H1 (cell line): ENCODE data around the gene CRACDL. TPM values are rescaled to one million over a fixed set of nuclear protein-coding genes. Genes with fewer than 3 reads are reported as not detected.
"Not testable (repeated sequence)": the region's sequence is repeated elsewhere in the genome, so short reads cannot be mapped to it uniquely, and the experiment has no call there.

Source experiments
- CTCF ChIA-PET: fragments of 300-600 bp; sonication (Branson Sonifier 250); formaldehyde crosslinking; loops from one replicate; lab custom pipeline; 2021; ENCODE audit not compliant: partially characterized antibody; lab: Charles Lee
- POLR2A ChIA-PET: fragments of 300-600 bp; sonication (Branson Sonifier 250); formaldehyde crosslinking; loops from one replicate; lab custom pipeline; 2021; ENCODE audit warnings: inconsistent platforms; ENCODE audit not compliant: partially characterized antibody; lab: Charles Lee
- DNase-seq, 2 experiments: peaks; one replicate each; pipeline versions ENCODE4 v3.0.0 to v3.0.0-alpha.2; 2010 to 2022; ENCODE audit warnings: low spot score in 2 of 2, low read depth in 1 of 2, mixed read lengths in 1 of 2
- FAIRE-seq: peaks from 2 replicates; lab custom pipeline; 2011; peaks lifted over from hg19 to GRCh38; lab: Jason Lieb, UNC
- H2AFZ ChIP-seq: 2 replicates; pipeline ENCODE4 v1.8.1; 2012; ENCODE audit warnings: low read length, inconsistent platforms
- H2AK5ac ChIP-seq: 2 replicates; pipeline ENCODE4 v1.6.1; 2013; ENCODE audit warnings: low read depth, low read length
- H2BK120ac ChIP-seq: replicated peaks from 2 replicates; pipeline ENCODE3; 2013; ENCODE audit warnings: low read depth, low read length, inconsistent platforms
- H2BK12ac ChIP-seq: 2 replicates; pipeline ENCODE4 v1.6.1; 2013; ENCODE audit warnings: low read depth, low read length
- H2BK15ac ChIP-seq: 2 replicates; pipeline ENCODE4 v1.6.1; 2013; ENCODE audit warnings: low read length
- H2BK20ac ChIP-seq: 2 replicates; pipeline ENCODE4 v1.6.1; 2013; ENCODE audit warnings: low read length
- H2BK5ac ChIP-seq: 2 replicates; pipeline ENCODE4 v1.6.1; 2013; ENCODE audit warnings: low read depth, low read length
- H3K14ac ChIP-seq: 2 replicates; pipeline ENCODE4 v1.6.1; 2013; ENCODE audit warnings: inconsistent platforms; ENCODE audit not compliant: insufficient read length
- H3K18ac ChIP-seq: 2 replicates; pipeline ENCODE4 v1.6.1; 2013; ENCODE audit warnings: low read length; ENCODE audit errors: extremely low read depth
- H3K23ac ChIP-seq: 2 replicates; pipeline ENCODE4 v1.6.1; 2013; ENCODE audit warnings: inconsistent platforms; ENCODE audit not compliant: insufficient read length
- H3K23me2 ChIP-seq: 2 replicates; pipeline ENCODE4 v1.6.1; 2013; ENCODE audit warnings: low read depth, low read length
- H3K27ac ChIP-seq: 2 replicates; pipeline ENCODE4 v1.6.1; 2011; ENCODE audit warnings: low read depth, low read length, inconsistent platforms
- H3K27me3 ChIP-seq, 4 experiments: replicated peaks in 1 of 4; 1 replicate in 1 of 4; 2 replicates in 3 of 4; pipeline versions ENCODE4 v1.6.1 to v1.8.1; 2011 to 2013; ENCODE audit warnings: low read length in 3 of 4, mild to moderate bottlenecking in 3 of 4, inconsistent platforms in 2 of 4, mixed read lengths in 2 of 4, moderate library complexity in 1 of 4; ENCODE audit not compliant: control insufficient read depth in 3 of 4, insufficient read depth in 3 of 4; ENCODE audit errors: extremely low read depth in 1 of 4
- H3K36me3 ChIP-seq, 4 experiments: 2 replicates each; pipeline versions ENCODE4 v1.6.1 to v1.8.1; 2011 to 2013; ENCODE audit warnings: mild to moderate bottlenecking in 4 of 4, low read length in 3 of 4, moderate library complexity in 2 of 4, control low read depth in 1 of 4, inconsistent platforms in 1 of 4; ENCODE audit not compliant: insufficient read depth in 4 of 4, control insufficient read depth in 2 of 4
- H3K4ac ChIP-seq: replicated peaks from 2 replicates; pipeline ENCODE3; 2013; ENCODE audit warnings: low read length, low read depth, mixed read lengths, inconsistent platforms; ENCODE audit not compliant: insufficient read length
- H3K4me1 ChIP-seq, 4 experiments: replicated peaks in 1 of 4; 1 replicate in 1 of 4; 2 replicates in 3 of 4; pipeline versions ENCODE4 v1.6.1 to v1.8.1; 2011 to 2013; ENCODE audit warnings: low read length in 3 of 4, inconsistent platforms in 2 of 4, mixed read lengths in 1 of 4; ENCODE audit not compliant: insufficient read depth in 4 of 4, control insufficient read depth in 3 of 4
- H3K4me2 ChIP-seq, 2 experiments: 2 replicates each; pipeline versions ENCODE4 v1.6.1 to v1.8.1; 2011 to 2013; ENCODE audit warnings: low read depth in 2 of 2, low read length in 2 of 2, control low read depth in 1 of 2, inconsistent platforms in 1 of 2, mild to moderate bottlenecking in 1 of 2; ENCODE audit not compliant: insufficient read depth in 1 of 2
- H3K4me3 ChIP-seq, 4 experiments: fragments of 200-600, 300-600 bp in 1 of 4; sonication (generic), shearing (Covaris generic), sonication (Bioruptor Twin) in 1 of 4; 2 replicates each; pipeline versions ENCODE4 v1.5.1 to v1.8.1; 2011 to 2016; ENCODE audit warnings: low read length in 4 of 4, low read depth in 3 of 4, control low read depth in 2 of 4, inconsistent platforms in 2 of 4, mild to moderate bottlenecking in 2 of 4, mixed read lengths in 1 of 4, moderate library complexity in 1 of 4; ENCODE audit not compliant: insufficient read depth in 2 of 4; ENCODE audit errors: extremely low read depth in 1 of 4
- H3K56ac ChIP-seq: replicated peaks from 2 replicates; pipeline ENCODE3; 2013; ENCODE audit warnings: low read depth, mild to moderate bottlenecking, mixed read lengths, low read length, inconsistent platforms; ENCODE audit not compliant: insufficient read length
- H3K79me1 ChIP-seq: 2 replicates; pipeline ENCODE4 v1.6.1; 2013; ENCODE audit warnings: low read depth, low read length, control low read depth
- H3K79me2 ChIP-seq, 2 experiments: 2 replicates each; pipeline versions ENCODE4 v1.6.1 to v1.8.1; 2012 to 2013; ENCODE audit warnings: low read length in 2 of 2, mild to moderate bottlenecking in 2 of 2, inconsistent platforms in 1 of 2; ENCODE audit not compliant: insufficient read depth in 2 of 2, control insufficient read depth in 1 of 2
- H3K9ac ChIP-seq, 4 experiments: replicated peaks in 1 of 4; 1 replicate in 1 of 4; 2 replicates in 3 of 4; pipeline versions ENCODE4 v1.6.1 to v1.8.1; 2011 to 2013; ENCODE audit warnings: low read depth in 3 of 4, low read length in 3 of 4, control low read depth in 2 of 4, mild to moderate bottlenecking in 2 of 4, moderate library complexity in 2 of 4, inconsistent platforms in 1 of 4; ENCODE audit errors: extremely low read depth in 1 of 4
- H3K9me3 ChIP-seq, 2 experiments: 2 replicates each; pipeline versions ENCODE4 v1.6.1 to v1.8.1; 2012 to 2013; ENCODE audit warnings: mild to moderate bottlenecking in 2 of 2, moderate library complexity in 2 of 2, control low read depth in 1 of 2, inconsistent platforms in 1 of 2, low read depth in 1 of 2, low read length in 1 of 2, mixed read lengths in 1 of 2; ENCODE audit not compliant: insufficient read depth in 2 of 2
- H4K20me1 ChIP-seq, 2 experiments: replicated peaks in 1 of 2; 2 replicates each; pipeline versions ENCODE3 to v1.8.1; 2011 to 2013; ENCODE audit warnings: inconsistent platforms in 2 of 2, low read length in 2 of 2, mild to moderate bottlenecking in 1 of 2; ENCODE audit not compliant: insufficient read depth in 2 of 2, control insufficient read depth in 1 of 2
- H4K5ac ChIP-seq: 2 replicates; pipeline ENCODE4 v1.6.1; 2013; ENCODE audit warnings: low read length, low read depth, mixed read lengths, inconsistent platforms; ENCODE audit not compliant: insufficient read length
- H4K8ac ChIP-seq: 2 replicates; pipeline ENCODE4 v1.8.0; 2013; ENCODE audit warnings: mild to moderate bottlenecking, moderate library complexity, low read length, inconsistent platforms; ENCODE audit not compliant: insufficient read depth; ENCODE audit errors: extremely low read depth
- H4K91ac ChIP-seq: replicated peaks from 2 replicates; pipeline ENCODE3; 2013; ENCODE audit warnings: low read length, mixed read lengths, inconsistent platforms; ENCODE audit not compliant: insufficient read length
- BCL11A ChIP-seq, 2 experiments: IDR thresholded peaks; one replicate each; pipeline ENCODE4 v1.6.1; 2011; ENCODE audit warnings: low read depth in 2 of 2, low read length in 2 of 2, mild to moderate bottlenecking in 2 of 2
- RAD21 ChIP-seq, 2 experiments: IDR thresholded peaks in 1 of 2; conservative IDR thresholded peaks in 1 of 2; 2 replicates each; pipeline ENCODE4 v1.6.1; 2011; ENCODE audit warnings: low read depth in 2 of 2, low read length in 2 of 2, improper control_type of control experiment in 1 of 2, inconsistent platforms in 1 of 2, mild to moderate bottlenecking in 1 of 2, moderate library complexity in 1 of 2
- SAP30 ChIP-seq: fragments of 300-600 bp; sonication (generic); IDR thresholded peaks from 2 replicates; pipeline ENCODE4 v1.7.1; 2012; ENCODE audit warnings: low read length, moderate library complexity, mild to moderate bottlenecking, inconsistent platforms; ENCODE audit not compliant: insufficient read depth, insufficient replicate concordance
- TAF7 ChIP-seq: optimal IDR thresholded peaks from 2 replicates; pipeline ENCODE3; 2011; ENCODE audit warnings: low read depth, mild to moderate bottlenecking, inconsistent platforms, low read length, moderate library complexity, borderline replicate concordance
- TBP ChIP-seq: IDR thresholded peaks from 2 replicates; pipeline ENCODE4 v1.6.1; 2011; ENCODE audit warnings: low read depth, low read length, improper control_type of control experiment
- WGBS, 2 experiments: shearing (Covaris generic) in 1 of 2; methylation state at CpG; one replicate each; pipeline versions ENCODE4 v1.1.6 to v1.1.7; 2013 to 2015; ENCODE audit warnings: low lambda C conversion rate in 2 of 2, mixed read lengths in 2 of 2, inconsistent platforms in 1 of 2, low coverage in 1 of 2, missing lambda C conversion rate in 1 of 2; ENCODE audit not compliant: insufficient replicate concordance in 2 of 2, insufficient coverage in 1 of 2, insufficient read length in 1 of 2; ENCODE audit errors: extremely low coverage in 1 of 2, missing lambda C conversion rate in 1 of 2; 5-methylcytosine and 5-hydroxymethylcytosine counted together
- polyA plus RNA-seq, 7 experiments: library from polyadenylated mRNA; depleted of rRNA in 3 of 7; stranded (reverse) in 5 of 7; unstranded in 2 of 7; fragments of >200 nt in 5 of 7; fragments of 200-250 nt in 2 of 7; gene quantifications; 1 replicate in 5 of 7; 2 replicates in 1 of 7; 4 replicates in 1 of 7; pipeline versions ENCODE4 v1.2.1 to v1.2.3, GENCODE V29; 2011 to 2013; ENCODE audit warnings: missing spikeins in 2 of 7, mixed read lengths in 2 of 7
- total RNA-seq: library from RNA; stranded (reverse); fragmentation: NEBNext Ultra II Directional; extraction: Animal tissue kit (Norgen Biotek cat#: 25700); gene quantifications from 2 replicates; pipeline ENCODE4 v1.2.1, GENCODE V29; 2021

Gene CRACDL
- total and polyA plus RNA-seq, 2 of the 8 experiments (the other 6 are each of a cell fraction or from before 2014, with no cell fraction given): 0.07 to 0.38 TPM

GRCh38 chr2:98900721-98901120, 35.3 kb downstream of the CRACDL start (continued):
- TF ChIP-seq RAD21 (IDR thresholded peaks at IDR 0.05 in 1 of 2, conservative IDR thresholded peaks at IDR 0.05 in 1 of 2; ENCODE audit: low read depth in 2 of 2, low read length in 2 of 2): no peak
- no peak for TF ChIP-seq SAP30
- TF ChIP-seq TBP: no peak
- TF ChIP-seq TAF7: no peak
- TF ChIP-seq BCL11A (IDR thresholded peaks at IDR 0.05; ENCODE audit: low read depth in 2 of 2, low read length in 2 of 2): no peak

- H3K4me2 ChIP-seq, FAIRE-seq, H3K79me2 ChIP-seq, H3K4ac ChIP-seq, H3K36me3 ChIP-seq, H3K27ac ChIP-seq, H2BK5ac ChIP-seq, H4K5ac ChIP-seq, H3K9ac ChIP-seq, H4K20me1 ChIP-seq, H4K91ac ChIP-seq, H3K79me1 ChIP-seq, H2AK5ac ChIP-seq, H2BK120ac ChIP-seq, H3K9me3 ChIP-seq, DNase-seq, H3K18ac ChIP-seq, H3K23ac ChIP-seq, H3K14ac ChIP-seq, H3K27me3 ChIP-seq, POLR2A ChIA-PET, H2BK20ac ChIP-seq, H3K4me3 ChIP-seq, H4K8ac ChIP-seq, H3K4me1 ChIP-seq, H2AFZ ChIP-seq, H2BK12ac ChIP-seq, CTCF ChIA-PET, H3K56ac ChIP-seq, H3K23me2 ChIP-seq, H2BK15ac ChIP-seq: not testable (repeated sequence)
- no CpG with 5 or more reads among the region's 2 CpGs for WGBS, 2 experiments
These were observed 36.3 kb downstream of the CRACDL start for GRCh38 chr2:98899703-98900078.
